Body of pancreas (tissue), 4 donors: Measurements from ENCODE around the gene OR3A3. TPM values are rescaled to one million over a fixed set of nuclear protein-coding genes. Genes with fewer than 3 reads are reported as not detected.
A peak's percentile ranks its signal among the peaks of the same experiment; 100 is the strongest.
"Not testable (repeated sequence)": the region's sequence is repeated elsewhere in the genome, so short reads cannot be mapped to it uniquely, and the experiment has no call there.

Experiments
- ATAC-seq: fragments of 150-250 bp; one replicate; pipeline ENCODE4 v1.9.1; 2016
- DNase-seq, 4 donors: peaks; one replicate each; pipeline ENCODE4 v3.0.0-alpha.2; 2019
- H3K27ac ChIP-seq, 4 donors: fragments of 200-600 bp; sonication (generic); 1 replicate in 3 of 4; 2 replicates in 1 of 4; pipeline versions ENCODE4 v1.5.1 to v1.6.1; 2016 to 2019; ENCODE audit warnings: mild to moderate bottlenecking in 1 of 4, mixed read lengths in 1 of 4, moderate library complexity in 1 of 4
- H3K27me3 ChIP-seq, 2 donors: fragments of 200-600 bp; sonication (generic); one replicate each; pipeline ENCODE4 v1.6.0; 2016; ENCODE audit warnings: mild to moderate bottlenecking in 1 of 2
- H3K36me3 ChIP-seq, 2 donors: fragments of 200-600 bp; sonication (generic); replicated peaks in 1 of 2; 2 replicates each; pipeline ENCODE4 v1.5.1; 2016; ENCODE audit warnings: low read depth in 2 of 2; ENCODE audit not compliant: insufficient read depth in 1 of 2
- H3K4me1 ChIP-seq: fragments of 200-600 bp; sonication (generic); one replicate; pipeline ENCODE4 v1.6.0; 2016
- H3K4me3 ChIP-seq, 2 donors: fragments of 200-600 bp; sonication (generic); 1 replicate in 1 of 2; 2 replicates in 1 of 2; pipeline ENCODE4 v1.5.1; 2016 to 2019
- H3K9me3 ChIP-seq, 3 donors: fragments of 200-600 bp; sonication (generic); 1 replicate in 2 of 3; 2 replicates in 1 of 3; pipeline ENCODE4 v1.5.1; 2016
- CTCF ChIP-seq, 7 experiments: fragments of 450-650 bp in 4 of 7; fragments of 200-600 bp in 3 of 7; sonication (generic) in 3 of 7; IDR thresholded peaks; one replicate each; pipeline ENCODE4 v1.5.1; 2016 to 2019; ENCODE audit warnings: antibody characterized with exemption in 7 of 7
- POLR2A ChIP-seq, 3 donors: fragments of 450-650 bp; IDR thresholded peaks; one replicate each; pipeline ENCODE4 v1.6.1; 2016; ENCODE audit warnings: antibody characterized with exemption in 3 of 3, mild to moderate bottlenecking in 2 of 3
- WGBS, 2 donors: methylation state at CpG; one replicate each; pipeline ENCODE4 v1.1.5; 2017; 5-methylcytosine and 5-hydroxymethylcytosine counted together
- intact Hi-C: fragments of 100-400 bp; cut with DNase I; formaldehyde crosslinking; loops from one replicate; pipeline ENCODE4 v1.15.1; 2023
- total RNA-seq, 2 donors: library from RNA; depleted of rRNA; stranded (reverse); fragments of >200 nt; gene quantifications; one replicate each; pipeline ENCODE4 v1.1.0, GENCODE V29; 2016

Gene OR3A3
- total RNA-seq, 2 donors from 2014 or later = not detected

- 39 to 57% methylated on average over 4 of the region's 4 CpGs for WGBS, 2 donors
- Histone ChIP-seq H3K27ac (no peak overlapping the region), H3K4me3 (no peak overlapping the region), H3K9me3 (no peaks in the 10 kb centered on the region), H3K36me3 (no peaks in the 10 kb centered on the region), H3K27me3 (peaks cover 0 to 3% of the 10 kb centered on the region in 2 donors), H3K4me1 (no peaks in the 10 kb centered on the region)
- no peak for ATAC-seq
- DNase-seq = no peak
- intact Hi-C loops = no loop called here
- TF ChIP-seq POLR2A (IDR thresholded peaks at IDR 0.05) (no peak), CTCF (IDR thresholded peaks at IDR 0.05) (no peak)
These were observed 21.4 kb upstream of the OR3A3 start for GRCh38 chr17:3389791-3390190.

DNA sequence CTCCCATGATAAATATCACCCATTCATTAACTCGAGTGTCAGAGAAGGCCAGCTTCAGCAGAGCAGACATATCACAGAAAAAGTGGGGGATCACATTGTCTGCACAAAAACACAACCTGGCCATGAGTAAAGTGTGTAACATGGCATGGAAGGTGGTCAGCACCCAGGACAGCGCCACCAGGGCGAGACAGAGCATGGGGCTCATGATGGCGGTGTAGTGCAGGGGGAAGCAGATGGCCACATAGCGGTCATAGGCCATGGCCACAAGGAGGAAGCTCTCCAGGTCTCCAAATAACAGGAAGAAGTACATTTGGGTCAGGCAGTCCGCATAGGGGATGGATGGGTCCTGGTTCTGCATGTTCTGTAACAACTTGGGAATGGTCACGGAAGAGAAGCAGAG is 13.4 kb upstream of the OR3A3 start:
- ATAC-seq, H3K36me3 ChIP-seq, H3K4me3 ChIP-seq, H3K27ac ChIP-seq, DNase-seq, H3K4me1 ChIP-seq, H3K9me3 ChIP-seq, intact Hi-C loops, H3K27me3 ChIP-seq: not testable (repeated sequence)
- 32 to 50% methylated on average over 5 to 7 of the region's 7 CpGs for WGBS, 2 donors

DNA sequence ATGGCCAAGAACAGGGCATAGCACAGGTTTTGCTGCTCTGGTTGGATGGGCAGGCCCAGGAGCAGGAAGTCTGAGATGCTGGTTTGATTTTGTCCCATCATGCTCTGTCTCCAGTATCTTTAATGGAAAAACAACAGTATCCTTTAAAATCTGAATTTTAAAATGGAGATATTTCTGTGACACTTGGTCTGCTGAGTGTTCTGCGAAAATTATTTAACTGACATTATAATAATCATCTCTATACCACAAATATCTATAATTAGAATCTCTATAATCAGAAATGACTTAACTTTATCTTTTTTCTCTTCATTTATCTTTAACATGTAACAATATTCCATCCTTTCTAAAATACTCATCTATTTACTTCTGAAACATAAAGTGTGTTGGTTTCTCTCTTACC is 12.9 kb upstream of the OR3A3 start, which contains the start of gene OR1E1:
Gene OR1E1, minus strand, starts transcription at position 101 of the 400 bp plus-strand sequence. Its CDS starts 0 bp downstream, at position 101.
- no peak for DNase-seq
- 75 to 83% methylated on average over 1 of the region's 1 CpG for WGBS, 2 donors
- H3K36me3 ChIP-seq = no peaks in the 10 kb centered on the region

DNA sequence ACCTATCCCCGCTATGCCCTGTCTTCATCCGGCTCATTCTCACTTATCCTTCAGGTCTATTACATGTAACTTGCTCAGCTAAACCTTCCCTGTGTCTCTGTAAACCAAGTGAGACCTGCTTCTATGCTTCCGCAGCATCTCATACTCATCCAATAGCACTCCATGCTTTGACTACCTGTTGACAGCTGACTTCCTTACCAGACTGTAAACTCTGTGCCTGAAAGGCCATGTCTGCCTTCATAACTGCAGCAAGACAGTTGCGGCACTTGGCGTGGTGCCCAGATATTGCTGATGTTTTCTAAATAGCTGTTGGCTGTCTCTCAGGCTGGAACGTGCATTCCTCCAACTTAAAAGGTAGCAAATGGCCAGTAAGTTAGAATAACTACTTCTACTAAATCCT is 11.1 kb upstream of the OR3A3 start:
- Histone ChIP-seq H3K9me3 (no peaks in the 10 kb centered on the region), H3K27me3 (no peaks in the 10 kb centered on the region), H3K4me3 (no peak overlapping the region), H3K36me3 (no peaks in the 10 kb centered on the region), H3K4me1 (no peaks in the 10 kb centered on the region), H3K27ac (no peak overlapping the region)
- intact Hi-C loops = no loop called here
- WGBS, 2 donors = 44 to 46% methylated on average over 6 of the region's 6 CpGs
- DNase-seq (peak in 1 of 4 donors; percentile 9), ATAC-seq (no peak)
- TF ChIP-seq POLR2A (IDR thresholded peaks at IDR 0.05) (no peak), CTCF (IDR thresholded peaks at IDR 0.05) (no peak)

More for the DNA sequence above, 12.9 kb upstream of the OR3A3 start, which contains the start of gene OR1E1:
- intact Hi-C loops = no loop called here
- TF ChIP-seq CTCF (IDR thresholded peaks at IDR 0.05) = no peak
- no peak for TF ChIP-seq POLR2A (IDR thresholded peaks at IDR 0.05)
- no peak within 1 kb of the TSS for H3K4me3 ChIP-seq
- H3K27ac ChIP-seq = no peak within 1 kb of the TSS
- ATAC-seq = no peak
- no peaks in the 10 kb centered on the region for H3K9me3 ChIP-seq
- no peaks in the 10 kb centered on the region for H3K4me1 ChIP-seq
- H3K27me3 ChIP-seq = no peaks in the 10 kb centered on the region

GRCh38 chr17:3401786-3402185 is 9.4 kb upstream of the OR3A3 start:
- Histone ChIP-seq H3K27ac (no peak overlapping the region), H3K27me3 (no peaks in the 10 kb centered on the region), H3K4me1 (no peaks in the 10 kb centered on the region), H3K9me3 (no peaks in the 10 kb centered on the region), H3K4me3 (no peak overlapping the region), H3K36me3 (no peaks in the 10 kb centered on the region)
- intact Hi-C loops = no loop called here
- WGBS, 2 donors = 32% methylated on average over 2 of the region's 2 CpGs
- TF ChIP-seq POLR2A (IDR thresholded peaks at IDR 0.05) = no peak
- no peak for TF ChIP-seq CTCF (IDR thresholded peaks at IDR 0.05)
- DNase-seq (no peak), ATAC-seq (no peak)

- H3K27ac ChIP-seq, H3K27me3 ChIP-seq, H3K4me3 ChIP-seq, H3K4me1 ChIP-seq, H3K36me3 ChIP-seq, DNase-seq, H3K9me3 ChIP-seq, ATAC-seq, intact Hi-C loops: not testable (repeated sequence)
- WGBS, 2 donors = 59 to 74% methylated on average over 1 of the region's 1 CpG
These were observed 7.3 kb upstream of the OR3A3 start for GRCh38 chr17:3403856-3404255.

DNA sequence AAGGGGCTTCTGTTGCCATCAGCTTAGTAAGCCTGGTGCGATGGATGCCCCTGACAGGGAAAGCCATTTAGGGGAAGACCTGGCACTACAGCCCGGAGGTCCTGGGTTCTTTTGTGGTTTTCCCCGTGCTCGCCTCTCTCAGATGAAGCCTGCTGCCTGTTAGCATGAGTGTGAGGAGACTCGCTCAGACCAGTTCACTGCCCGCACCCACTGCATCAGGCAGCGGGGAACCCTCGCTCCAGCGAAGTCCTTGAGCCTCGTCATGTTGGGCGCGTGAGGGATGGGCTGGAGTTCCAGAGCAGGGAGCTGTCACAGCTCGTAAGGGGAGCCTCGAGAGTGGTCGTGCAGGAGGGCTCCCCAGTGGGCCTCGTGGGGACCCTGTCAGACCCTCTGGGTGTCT is 1.0 kb downstream of the OR3A3 start:
- ATAC-seq, H3K9me3 ChIP-seq, H3K36me3 ChIP-seq, intact Hi-C loops, H3K27ac ChIP-seq, H3K4me1 ChIP-seq, H3K4me3 ChIP-seq, DNase-seq, H3K27me3 ChIP-seq: not testable (repeated sequence)
- no CpG with 5 or more reads among the region's 16 CpGs for WGBS, 2 donors
